OCI-M1 (cell line): Measurements from ENCODE around the gene KCNK3.

ENCODE experiments used
- DNase-seq: peaks from one replicate; lab custom pipeline; 2025; lab: John Stamatoyannopoulos, UW

The KCNK3 gene

GRCh38 chr2:26691161-26691560 is 1.4 kb upstream of the KCNK3 start:
- DNase-seq: no peak

- no peak for DNase-seq
These were observed 642 bp upstream of the KCNK3 start for GRCh38 chr2:26691881-26692278.

- DNase-seq: no peak
These were observed 651 bp downstream of the KCNK3 start for GRCh38 chr2:26692897-26693849.

GRCh38 chr2:26694001-26694400 is 1.5 kb downstream of the KCNK3 start:
- DNase-seq: no peak

- DNase-seq: peak; percentile 10
These were observed 3.9 kb downstream of the KCNK3 start for GRCh38 chr2:26696351-26696816.

GRCh38 chr2:26697425-26697824 is 4.9 kb downstream of the KCNK3 start:
- no peak for DNase-seq

- no peak for DNase-seq
These were observed 6.8 kb downstream of the KCNK3 start for GRCh38 chr2:26699295-26699694.

- DNase-seq: no peak
These were observed 7.6 kb downstream of the KCNK3 start for GRCh38 chr2:26700078-26700477.

GRCh38 chr2:26701596-26701995 is 9.1 kb downstream of the KCNK3 start:
- no peak for DNase-seq

GRCh38 chr2:26702025-26702424 is 9.5 kb downstream of the KCNK3 start:
- DNase-seq: no peak

GRCh38 chr2:26704441-26704977 is 12.0 kb downstream of the KCNK3 start:
- no peak for DNase-seq

GRCh38 chr2:26705126-26705525 is 12.6 kb downstream of the KCNK3 start:
- DNase-seq: no peak

- no peak for DNase-seq
These were observed 13.6 kb downstream of the KCNK3 start for GRCh38 chr2:26706093-26706492.

GRCh38 chr2:26706616-26707473 is 14.3 kb downstream of the KCNK3 start:
- DNase-seq: no peak

GRCh38 chr2:26707747-26708146 is 15.2 kb downstream of the KCNK3 start:
- DNase-seq: no peak

- DNase-seq: no peak
These were observed 15.9 kb downstream of the KCNK3 start for GRCh38 chr2:26708457-26708856.

- DNase-seq: no peak
These were observed 17.0 kb downstream of the KCNK3 start for GRCh38 chr2:26709323-26710110.

GRCh38 chr2:26710145-26710544 is 17.6 kb downstream of the KCNK3 start:
- DNase-seq: no peak

GRCh38 chr2:26710743-26711456 is 18.4 kb downstream of the KCNK3 start:
- DNase-seq: no peak

- DNase-seq: no peak
These were observed 19.1 kb downstream of the KCNK3 start for GRCh38 chr2:26711457-26712161.
